Measurements from ENCODE around the gene ITPR3. TPM values are rescaled to one million over a fixed set of nuclear protein-coding genes. Genes with fewer than 3 reads are reported as not detected.

The ITPR3 gene
- total RNA-seq, 3 donors from 2014 or later, result 60.2 to 111 (median 103) TPM

DNA sequence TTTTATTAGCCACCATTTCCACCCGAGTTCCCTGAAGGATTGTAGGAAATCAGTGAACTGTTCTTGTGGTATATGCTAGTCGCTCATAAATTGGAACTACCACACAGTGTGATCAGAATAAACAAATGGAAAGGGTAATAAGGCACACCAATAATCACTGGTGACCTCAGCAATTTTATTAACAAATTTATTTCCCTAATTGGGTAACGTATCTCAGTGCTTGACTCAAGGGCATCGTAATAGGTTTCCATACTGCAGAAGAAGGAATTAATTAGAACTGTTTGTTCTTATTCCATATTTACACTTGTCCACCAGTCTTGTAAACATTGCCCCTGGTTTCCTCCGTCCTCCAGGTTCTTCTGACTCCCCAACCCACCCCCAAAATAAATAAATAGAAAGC, 100.4 kb downstream of the ITPR3 start:
- H3K4me3 ChIP-seq, result no peak overlapping the region
- TF ChIP-seq, protein P1, sequence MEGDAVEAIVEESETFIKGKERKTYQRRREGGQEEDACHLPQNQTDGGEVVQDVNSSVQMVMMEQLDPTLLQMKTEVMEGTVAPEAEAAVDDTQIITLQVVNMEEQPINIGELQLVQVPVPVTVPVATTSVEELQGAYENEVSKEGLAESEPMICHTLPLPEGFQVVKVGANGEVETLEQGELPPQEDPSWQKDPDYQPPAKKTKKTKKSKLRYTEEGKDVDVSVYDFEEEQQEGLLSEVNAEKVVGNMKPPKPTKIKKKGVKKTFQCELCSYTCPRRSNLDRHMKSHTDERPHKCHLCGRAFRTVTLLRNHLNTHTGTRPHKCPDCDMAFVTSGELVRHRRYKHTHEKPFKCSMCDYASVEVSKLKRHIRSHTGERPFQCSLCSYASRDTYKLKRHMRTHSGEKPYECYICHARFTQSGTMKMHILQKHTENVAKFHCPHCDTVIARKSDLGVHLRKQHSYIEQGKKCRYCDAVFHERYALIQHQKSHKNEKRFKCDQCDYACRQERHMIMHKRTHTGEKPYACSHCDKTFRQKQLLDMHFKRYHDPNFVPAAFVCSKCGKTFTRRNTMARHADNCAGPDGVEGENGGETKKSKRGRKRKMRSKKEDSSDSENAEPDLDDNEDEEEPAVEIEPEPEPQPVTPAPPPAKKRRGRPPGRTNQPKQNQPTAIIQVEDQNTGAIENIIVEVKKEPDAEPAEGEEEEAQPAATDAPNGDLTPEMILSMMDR (IDR thresholded peaks at IDR 0.05), result no peak
- intact Hi-C loops (cut with DNase I, micrococcal nuclease), result no loop called here

GRCh38 chr6:33722103-33722623, 101.0 kb downstream of the ITPR3 start:
- H3K9me3 ChIP-seq, result no peaks in the 10 kb centered on the region
- TF ChIP-seq, protein P1 (IDR thresholded peaks at IDR 0.05), result no peak
- DNase-seq (no peak), ATAC-seq (no peak)
- no peak overlapping the region for H3K4me3 ChIP-seq
- H3K4me1 ChIP-seq (ENCODE audit: low read depth), result no peaks in the 10 kb centered on the region
- H3K36me3 ChIP-seq (ENCODE audit: low read depth), result no peaks in the 10 kb centered on the region
- intact Hi-C loops (cut with DNase I, micrococcal nuclease), result no loop called here

More for the DNA sequence above, 100.4 kb downstream of the ITPR3 start:
- H3K9me3 ChIP-seq, result no peaks in the 10 kb centered on the region
- no peak for ATAC-seq
- no peak for DNase-seq
- H3K4me1 ChIP-seq (ENCODE audit: low read depth), result no peaks in the 10 kb centered on the region
- no peaks in the 10 kb centered on the region for H3K36me3 ChIP-seq (ENCODE audit: low read depth)

DNA sequence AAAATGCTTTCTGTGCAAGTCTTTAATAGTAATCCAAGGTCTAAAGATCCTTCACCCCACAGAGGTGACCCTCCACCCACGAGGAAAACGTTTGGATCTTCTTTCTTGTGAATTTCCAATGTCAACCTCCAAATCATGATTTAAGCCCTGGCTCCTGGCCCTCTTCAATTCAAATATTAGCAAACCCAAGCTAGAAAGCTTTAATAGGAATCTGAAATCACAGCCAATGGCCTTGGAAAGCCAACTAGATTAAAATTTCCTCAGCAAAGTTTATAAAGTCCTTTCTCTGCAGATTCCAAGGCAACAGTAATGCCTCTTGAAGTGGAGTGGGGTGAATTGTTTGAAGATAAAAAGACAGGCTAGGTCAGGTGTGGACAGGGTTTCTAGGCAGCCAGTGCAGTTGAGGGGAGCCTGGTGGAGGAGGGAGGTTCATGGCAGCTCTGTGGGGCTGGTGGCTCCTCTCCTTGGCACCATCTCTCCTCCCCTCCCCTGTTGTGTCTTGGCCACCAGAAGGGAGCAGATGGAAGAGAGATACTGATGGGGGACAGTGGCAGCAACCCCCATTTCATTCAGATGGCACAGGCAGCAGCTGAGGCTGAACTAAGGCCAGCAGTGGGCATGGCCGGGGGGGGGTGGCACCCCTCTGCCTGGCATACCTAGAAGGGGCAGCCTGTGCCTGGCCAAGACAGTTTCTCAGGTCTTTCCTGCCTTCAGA, 102.4 kb downstream of the ITPR3 start:
- no peak overlapping the region for H3K4me3 ChIP-seq
- ATAC-seq (no peak), DNase-seq (no peak)
- no peaks in the 10 kb centered on the region for H3K36me3 ChIP-seq (ENCODE audit: low read depth)
- no peaks in the 10 kb centered on the region for H3K9me3 ChIP-seq
- TF ChIP-seq, protein P1 (IDR thresholded peaks at IDR 0.05), result no peak
- H3K4me1 ChIP-seq (ENCODE audit: low read depth), result no peaks in the 10 kb centered on the region
- intact Hi-C loops (cut with DNase I, micrococcal nuclease), result no loop called here

- no peaks in the 10 kb centered on the region for H3K9me3 ChIP-seq
- H3K36me3 ChIP-seq (ENCODE audit: low read depth), result no peaks in the 10 kb centered on the region
- ATAC-seq (no peak), DNase-seq (no peak)
- TF ChIP-seq, protein P1 (IDR thresholded peaks at IDR 0.05), result no peak
- H3K4me1 ChIP-seq (ENCODE audit: low read depth), result no peaks in the 10 kb centered on the region
- intact Hi-C loops (cut with DNase I, micrococcal nuclease), result no loop called here
- no peak overlapping the region for H3K4me3 ChIP-seq
Observed at GRCh38 chr6:33724102-33725023, 103.2 kb downstream of the ITPR3 start.

DNA sequence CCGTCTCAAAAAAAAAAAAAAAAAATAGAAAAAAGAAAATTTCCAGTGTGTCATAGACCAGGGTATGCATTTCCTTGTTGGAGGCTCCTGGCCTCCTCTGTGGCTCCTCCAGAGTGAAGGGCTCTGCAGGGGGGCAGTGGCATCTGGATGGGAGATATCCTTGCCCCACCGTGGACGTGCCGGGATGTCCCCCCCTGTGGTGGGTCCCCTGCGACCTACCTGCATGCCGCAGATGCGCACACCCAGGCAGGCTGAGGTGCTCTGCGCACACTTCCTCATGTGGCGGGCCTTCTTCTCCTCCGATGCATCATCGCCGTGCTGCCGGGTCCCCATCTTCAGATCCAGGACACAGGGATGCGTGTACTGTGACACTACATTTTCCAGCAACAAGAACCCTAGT, 104.1 kb downstream of the ITPR3 start:
- H3K4me3 ChIP-seq, result no peak overlapping the region
- no peak for DNase-seq
- no peak for ATAC-seq
- H3K4me1 ChIP-seq (ENCODE audit: low read depth), result no peaks in the 10 kb centered on the region
- no peaks in the 10 kb centered on the region for H3K9me3 ChIP-seq
- intact Hi-C loops (cut with DNase I, micrococcal nuclease), result no loop called here
- TF ChIP-seq, protein P1 (IDR thresholded peaks at IDR 0.05), result no peak
- no peaks in the 10 kb centered on the region for H3K36me3 ChIP-seq (ENCODE audit: low read depth)

All from mucosa of descending colon (tissue), 3 donors.